Measurements from ENCODE around the gene POU2F2.
A peak's percentile ranks its signal among the peaks of the same experiment; 100 is the strongest.

POU2F2 gene

GRCh38 chr19:42155796-42156195 is 23.6 kb upstream of the POU2F2 start:
- no peak for DNase-seq

GRCh38 chr19:42154471-42155323 is 22.5 kb upstream of the POU2F2 start:
- no peak for DNase-seq

- DNase-seq, result no peak
Observed at GRCh38 chr19:42153672-42154433, 21.6 kb upstream of the POU2F2 start.

GRCh38 chr19:42152910-42153671 is 20.8 kb upstream of the POU2F2 start:
- DNase-seq, result no peak

- no peak for DNase-seq
Observed at GRCh38 chr19:42151782-42152684, 19.8 kb upstream of the POU2F2 start.

- DNase-seq, result no peak
Observed at GRCh38 chr19:42150911-42151361, 18.7 kb upstream of the POU2F2 start.

- peak in 2 of 56 donors; percentile 6 to 10 for DNase-seq
Observed at GRCh38 chr19:42150364-42150763, 18.1 kb upstream of the POU2F2 start.

GRCh38 chr19:42149447-42150202 is 17.4 kb upstream of the POU2F2 start:
- no peak for DNase-seq

GRCh38 chr19:42148266-42148665 is 16.0 kb upstream of the POU2F2 start:
- no peak for DNase-seq

GRCh38 chr19:42143341-42144234 is 11.3 kb upstream of the POU2F2 start:
- no peak for DNase-seq

GRCh38 chr19:42140125-42140754 is 8.0 kb upstream of the POU2F2 start:
- peak in 26 of 56 donors; percentile 0 to 46 (median 16) for DNase-seq

GRCh38 chr19:42134535-42135070 is 2.4 kb upstream of the POU2F2 start:
- no peak for DNase-seq

GRCh38 chr19:42132851-42133528 is 744 bp upstream of the POU2F2 start:
- peak in 48 of 56 donors; percentile 10 to 82 (median 49) for DNase-seq

GRCh38 chr19:42131149-42132029 is 857 bp downstream of the POU2F2 start:
- no peak for DNase-seq

GRCh38 chr19:42130254-42130573 is 2.0 kb downstream of the POU2F2 start:
- no peak for DNase-seq

Data from nucleus accumbens (tissue), 56 donors.